Endodermal cell (in vitro differentiated cells): Measurements from ENCODE around the gene KRTAP22-1. TPM values are rescaled to one million over a fixed set of nuclear protein-coding genes. Genes with fewer than 3 reads are reported as not detected.

Experiments
- DNase-seq: peaks from one replicate; pipeline ENCODE4 v3.0.0-alpha.2; 2017
- H3K27ac ChIP-seq: 2 replicates; pipeline ENCODE4 v1.5.1; 2013; ENCODE audit warnings: mild to moderate bottlenecking, low read depth, low read length, moderate library complexity
- H3K27me3 ChIP-seq: 2 replicates; pipeline ENCODE4 v1.6.1; 2013; ENCODE audit warnings: mild to moderate bottlenecking, low read length, moderate library complexity; ENCODE audit not compliant: insufficient read depth, control insufficient read depth, poor library complexity, severe bottlenecking
- H3K36me3 ChIP-seq: 2 replicates; pipeline ENCODE4 v1.7.0; 2013; ENCODE audit warnings: mild to moderate bottlenecking, low read length, moderate library complexity; ENCODE audit not compliant: control insufficient read depth, insufficient read depth
- H3K4me1 ChIP-seq: one replicate; pipeline ENCODE4 v1.7.0; 2013; ENCODE audit warnings: low read length; ENCODE audit not compliant: control insufficient read depth, insufficient read depth
- H3K4me3 ChIP-seq: 2 replicates; pipeline ENCODE4 v1.5.1; 2013; ENCODE audit warnings: mild to moderate bottlenecking, low read length, moderate library complexity
- H3K9ac ChIP-seq: 2 replicates; pipeline ENCODE4 v1.6.1; 2013; ENCODE audit warnings: mild to moderate bottlenecking, low read length, moderate library complexity; ENCODE audit not compliant: poor library complexity, severe bottlenecking; ENCODE audit errors: extremely low read depth
- H3K9me3 ChIP-seq: 2 replicates; pipeline ENCODE4 v1.6.1; 2013; ENCODE audit warnings: mild to moderate bottlenecking, low read length, moderate library complexity; ENCODE audit not compliant: control insufficient read depth
- H3K27ac Mint-ChIP-seq: 2 replicates; pipeline ENCODE4 v1.8.0; 2020; ENCODE audit warnings: mixed read lengths
- H3K27me3 Mint-ChIP-seq: 2 replicates; pipeline ENCODE4 v1.8.0; 2021; ENCODE audit warnings: mild to moderate bottlenecking, mixed read lengths; ENCODE audit not compliant: insufficient read depth
- H3K36me3 Mint-ChIP-seq: 2 replicates; pipeline ENCODE4 v1.8.0; 2020; ENCODE audit warnings: low read depth, mixed read lengths
- H3K4me1 Mint-ChIP-seq: 2 replicates; pipeline ENCODE4 v1.8.0; 2020; ENCODE audit warnings: mixed read lengths
- H3K4me3 Mint-ChIP-seq: 2 replicates; pipeline ENCODE4 v1.8.0; 2020; ENCODE audit warnings: mild to moderate bottlenecking, moderate library complexity, mixed read lengths
- H3K9me3 Mint-ChIP-seq: 2 replicates; pipeline ENCODE4 v1.8.0; 2020; ENCODE audit warnings: mild to moderate bottlenecking, mixed read lengths
- CTCF ChIP-seq: fragments of 200-600 bp; sonication (generic); conservative IDR thresholded peaks from 2 replicates; pipeline ENCODE4 v1.5.0; 2021; ENCODE audit warnings: antibody characterized with exemption, mild to moderate bottlenecking
- WGBS, 2 experiments: methylation state at CpG; one replicate each; pipeline versions ENCODE4 v1.1.5 to v1.1.7; 2013; ENCODE audit warnings: missing lambda C conversion rate in 2 of 2, mixed read lengths in 1 of 2; ENCODE audit not compliant: insufficient coverage in 1 of 2, insufficient read length in 1 of 2; 5-methylcytosine and 5-hydroxymethylcytosine counted together
- total RNA-seq, 2 donors: library from RNA; stranded (reverse); fragmentation: NEBNext Ultra II Directional in 1 of 2; extraction: Animal tissue kit (Norgen Biotek cat#: 25700) in 1 of 2; gene quantifications; 2 replicates in 1 of 2; 3 replicates in 1 of 2; pipeline ENCODE4 v1.2.1, GENCODE V29; 2021

The KRTAP22-1 gene
- total RNA-seq, 2 donors from 2014 or later = not detected

GRCh38 chr21:30620522-30620921 is 19.6 kb downstream of the KRTAP22-1 start, which contains the start of gene KRTAP20-4:
Gene KRTAP20-4 (plus strand): TSS chr21:30620627.
- DNase-seq = no peak
- Histone ChIP-seq H3K27ac (no peak within 1 kb of the TSS), H3K9me3 (no peaks in the 10 kb centered on the region), H3K4me3 (no peak within 1 kb of the TSS), H3K36me3 (no peaks in the 10 kb centered on the region), H3K4me1 (no peaks in the 10 kb centered on the region), H3K9ac (no peak within 1 kb of the TSS), H3K27me3 (no peaks in the 10 kb centered on the region)
- WGBS, 2 experiments = 88% methylated on average over 3 of the region's 3 CpGs; no CpG with 5 or more reads in 1 of the 2 experiments
- Mint-ChIP-seq H3K36me3 (no peaks in the 10 kb centered on the region), H3K9me3 (peaks cover 35% of the 10 kb centered on the region), H3K27ac (no peak within 1 kb of the TSS), H3K4me3 (no peak within 1 kb of the TSS), H3K27me3 (no peaks in the 10 kb centered on the region), H3K4me1 (no peaks in the 10 kb centered on the region)
- TF ChIP-seq CTCF = no peak

GRCh38 chr21:30623362-30623761 is 22.5 kb downstream of the KRTAP22-1 start:
- WGBS, 2 experiments = 82 to 88% methylated on average over 2 to 3 of the region's 3 CpGs
- Histone ChIP-seq H3K27ac (no peak overlapping the region), H3K27me3 (no peaks in the 10 kb centered on the region), H3K4me3 (no peak overlapping the region), H3K4me1 (no peaks in the 10 kb centered on the region), H3K9ac (no peak overlapping the region), H3K9me3 (no peaks in the 10 kb centered on the region), H3K36me3 (no peaks in the 10 kb centered on the region)
- Mint-ChIP-seq H3K4me1 (no peaks in the 10 kb centered on the region), H3K9me3 (peaks cover 37% of the 10 kb centered on the region), H3K27ac (no peak overlapping the region), H3K27me3 (no peaks in the 10 kb centered on the region), H3K36me3 (no peaks in the 10 kb centered on the region), H3K4me3 (no peak overlapping the region)
- no peak for TF ChIP-seq CTCF
- DNase-seq = no peak

GRCh38 chr21:30625449-30626165 is 24.7 kb downstream of the KRTAP22-1 start:
- no peak overlapping the region for H3K9ac ChIP-seq
- H3K4me1 ChIP-seq = no peaks in the 10 kb centered on the region
- no peak overlapping the region for H3K4me3 Mint-ChIP-seq
- H3K27me3 Mint-ChIP-seq = no peaks in the 10 kb centered on the region
- no peak overlapping the region for H3K27ac Mint-ChIP-seq
- WGBS, 2 experiments = 86 to 88% methylated on average over 3 to 4 of the region's 4 CpGs
- H3K9me3 ChIP-seq = no peaks in the 10 kb centered on the region
- DNase-seq = no peak
- no peak overlapping the region for H3K27ac ChIP-seq
- TF ChIP-seq CTCF = no peak
- H3K36me3 Mint-ChIP-seq = no peaks in the 10 kb centered on the region
- no peaks in the 10 kb centered on the region for H3K4me1 Mint-ChIP-seq
- no peaks in the 10 kb centered on the region for H3K27me3 ChIP-seq
- H3K9me3 Mint-ChIP-seq = peaks cover 37% of the 10 kb centered on the region
- no peak overlapping the region for H3K4me3 ChIP-seq
- H3K36me3 ChIP-seq = no peaks in the 10 kb centered on the region
